ENCODE measurements around the gene VRK1.
A peak's percentile ranks its signal among the peaks of the same experiment; 100 is the strongest.
"Not testable (repeated sequence)": the region's sequence is repeated elsewhere in the genome, so short reads cannot be mapped to it uniquely, and the experiment has no call there.

The VRK1 gene

GRCh38 chr14:96827290-96827689 is 30.1 kb downstream of the VRK1 start:
- no peak for DNase-seq

GRCh38 chr14:96829791-96830190 is 32.6 kb downstream of the VRK1 start:
- DNase-seq: no peak

- no peak for DNase-seq
Measured at GRCh38 chr14:96830946-96831345, 33.8 kb downstream of the VRK1 start.

- no peak for DNase-seq
Measured at GRCh38 chr14:96832351-96832750, 35.2 kb downstream of the VRK1 start.

- DNase-seq: no peak
Measured at GRCh38 chr14:96838449-96838848, 41.3 kb downstream of the VRK1 start.

- no peak for DNase-seq
Measured at GRCh38 chr14:96839251-96839650, 42.1 kb downstream of the VRK1 start.

GRCh38 chr14:96843137-96843536 is 46.0 kb downstream of the VRK1 start:
- DNase-seq: no peak

- DNase-seq: no peak
Measured at GRCh38 chr14:96844857-96845570, 47.8 kb downstream of the VRK1 start.

- DNase-seq: no peak
Measured at GRCh38 chr14:96847451-96847850, 50.3 kb downstream of the VRK1 start.

- no peak for DNase-seq
Measured at GRCh38 chr14:96848011-96848410, 50.8 kb downstream of the VRK1 start.

- no peak for DNase-seq
Measured at GRCh38 chr14:96849733-96850132, 52.6 kb downstream of the VRK1 start.

GRCh38 chr14:96851694-96852381 is 54.7 kb downstream of the VRK1 start:
- no peak for DNase-seq

GRCh38 chr14:96852823-96853422 is 55.7 kb downstream of the VRK1 start:
- peak; percentile 42 for DNase-seq

- DNase-seq: no peak
Measured at GRCh38 chr14:96858643-96859042, 61.5 kb downstream of the VRK1 start.

GRCh38 chr14:96861568-96862310 is 64.6 kb downstream of the VRK1 start:
- no peak for DNase-seq

- no peak for DNase-seq
Measured at GRCh38 chr14:96863327-96863985, 66.3 kb downstream of the VRK1 start.

GRCh38 chr14:96863986-96864330 is 66.8 kb downstream of the VRK1 start:
- no peak for DNase-seq

GRCh38 chr14:96867634-96868033 is 70.5 kb downstream of the VRK1 start:
- DNase-seq: no peak

- no peak for DNase-seq
Measured at GRCh38 chr14:96874127-96874526, 76.9 kb downstream of the VRK1 start.

- no peak for DNase-seq
Measured at GRCh38 chr14:96876747-96877146, 79.6 kb downstream of the VRK1 start.

GRCh38 chr14:96881713-96882112 is 84.5 kb downstream of the VRK1 start:
- peak; percentile 8 for DNase-seq

- not testable (repeated sequence) for DNase-seq
Measured at GRCh38 chr14:96883974-96884373, 86.8 kb downstream of the VRK1 start.

GRCh38 chr14:96888158-96888557 is 91.0 kb downstream of the VRK1 start:
- no peak for DNase-seq

All from suppressor macrophage treated with lipopolysaccharide for 4 hours (primary cell).